SK-N-SH (cell line): ENCODE results near the gene HOXC5.

ENCODE experiments used
- CHD2 ChIP-seq: fragments of 150-350 bp; IDR thresholded peaks from 2 replicates; pipeline ENCODE4 v1.6.1; 2018; ENCODE audit warnings: low read length; ENCODE audit not compliant: partially characterized antibody
- FOSL2 ChIP-seq: IDR thresholded peaks from 2 replicates; pipeline ENCODE4 v1.4.0; 2012; ENCODE audit warnings: low read depth, mild to moderate bottlenecking, moderate library complexity, borderline replicate concordance
- FOXJ3 ChIP-seq: sonication (generic); formaldehyde crosslinking; IDR thresholded peaks from 2 replicates; pipeline ENCODE4 v1.5.1; 2020; ENCODE audit warnings: mild to moderate bottlenecking, missing genetic modification reagents
- POLR2AphosphoS5 ChIP-seq: IDR thresholded peaks from 2 replicates; pipeline ENCODE4 v1.6.1; 2012; ENCODE audit warnings: low read depth, low read length
- TEAD4 ChIP-seq: IDR thresholded peaks from 2 replicates; pipeline ENCODE4 v1.4.0; 2012; ENCODE audit warnings: mild to moderate bottlenecking, borderline replicate concordance; ENCODE audit not compliant: insufficient read depth
- TF ChIP-seq, protein P1 (sequence below): IDR thresholded peaks from 2 replicates; pipeline ENCODE4 v1.6.1; 2012; ENCODE audit warnings: mild to moderate bottlenecking, low read depth, low read length, moderate library complexity
- TF ChIP-seq, protein P2 (sequence below): fragments of 200-600 bp; sonication (generic); IDR thresholded peaks from 2 replicates; pipeline ENCODE4 v1.6.1; 2017; ENCODE audit warnings: antibody characterized with exemption, mild to moderate bottlenecking, moderate library complexity

- TF ChIP-seq, protein P1, sequence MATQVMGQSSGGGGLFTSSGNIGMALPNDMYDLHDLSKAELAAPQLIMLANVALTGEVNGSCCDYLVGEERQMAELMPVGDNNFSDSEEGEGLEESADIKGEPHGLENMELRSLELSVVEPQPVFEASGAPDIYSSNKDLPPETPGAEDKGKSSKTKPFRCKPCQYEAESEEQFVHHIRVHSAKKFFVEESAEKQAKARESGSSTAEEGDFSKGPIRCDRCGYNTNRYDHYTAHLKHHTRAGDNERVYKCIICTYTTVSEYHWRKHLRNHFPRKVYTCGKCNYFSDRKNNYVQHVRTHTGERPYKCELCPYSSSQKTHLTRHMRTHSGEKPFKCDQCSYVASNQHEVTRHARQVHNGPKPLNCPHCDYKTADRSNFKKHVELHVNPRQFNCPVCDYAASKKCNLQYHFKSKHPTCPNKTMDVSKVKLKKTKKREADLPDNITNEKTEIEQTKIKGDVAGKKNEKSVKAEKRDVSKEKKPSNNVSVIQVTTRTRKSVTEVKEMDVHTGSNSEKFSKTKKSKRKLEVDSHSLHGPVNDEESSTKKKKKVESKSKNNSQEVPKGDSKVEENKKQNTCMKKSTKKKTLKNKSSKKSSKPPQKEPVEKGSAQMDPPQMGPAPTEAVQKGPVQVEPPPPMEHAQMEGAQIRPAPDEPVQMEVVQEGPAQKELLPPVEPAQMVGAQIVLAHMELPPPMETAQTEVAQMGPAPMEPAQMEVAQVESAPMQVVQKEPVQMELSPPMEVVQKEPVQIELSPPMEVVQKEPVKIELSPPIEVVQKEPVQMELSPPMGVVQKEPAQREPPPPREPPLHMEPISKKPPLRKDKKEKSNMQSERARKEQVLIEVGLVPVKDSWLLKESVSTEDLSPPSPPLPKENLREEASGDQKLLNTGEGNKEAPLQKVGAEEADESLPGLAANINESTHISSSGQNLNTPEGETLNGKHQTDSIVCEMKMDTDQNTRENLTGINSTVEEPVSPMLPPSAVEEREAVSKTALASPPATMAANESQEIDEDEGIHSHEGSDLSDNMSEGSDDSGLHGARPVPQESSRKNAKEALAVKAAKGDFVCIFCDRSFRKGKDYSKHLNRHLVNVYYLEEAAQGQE: no peak
- TF ChIP-seq, protein P2, sequence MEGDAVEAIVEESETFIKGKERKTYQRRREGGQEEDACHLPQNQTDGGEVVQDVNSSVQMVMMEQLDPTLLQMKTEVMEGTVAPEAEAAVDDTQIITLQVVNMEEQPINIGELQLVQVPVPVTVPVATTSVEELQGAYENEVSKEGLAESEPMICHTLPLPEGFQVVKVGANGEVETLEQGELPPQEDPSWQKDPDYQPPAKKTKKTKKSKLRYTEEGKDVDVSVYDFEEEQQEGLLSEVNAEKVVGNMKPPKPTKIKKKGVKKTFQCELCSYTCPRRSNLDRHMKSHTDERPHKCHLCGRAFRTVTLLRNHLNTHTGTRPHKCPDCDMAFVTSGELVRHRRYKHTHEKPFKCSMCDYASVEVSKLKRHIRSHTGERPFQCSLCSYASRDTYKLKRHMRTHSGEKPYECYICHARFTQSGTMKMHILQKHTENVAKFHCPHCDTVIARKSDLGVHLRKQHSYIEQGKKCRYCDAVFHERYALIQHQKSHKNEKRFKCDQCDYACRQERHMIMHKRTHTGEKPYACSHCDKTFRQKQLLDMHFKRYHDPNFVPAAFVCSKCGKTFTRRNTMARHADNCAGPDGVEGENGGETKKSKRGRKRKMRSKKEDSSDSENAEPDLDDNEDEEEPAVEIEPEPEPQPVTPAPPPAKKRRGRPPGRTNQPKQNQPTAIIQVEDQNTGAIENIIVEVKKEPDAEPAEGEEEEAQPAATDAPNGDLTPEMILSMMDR: no peak
- no peak for TF ChIP-seq FOSL2
- TF ChIP-seq POLR2AphosphoS5: no peak
- no peak for TF ChIP-seq TEAD4
- no peak for TF ChIP-seq CHD2
- TF ChIP-seq FOXJ3 (CRISPR knock-in tag): no peak
Observed at GRCh38 chr12:53998110-53998899, 34.5 kb upstream of the HOXC5 start.
